ENCODE results near the gene ATP8B4.

GRCh38 chr15:50071551-50072258, 47.3 kb downstream of the ATP8B4 start:
- no peak for TF ChIP-seq CTCF (IDR thresholded peaks at IDR 0.05)
- TF ChIP-seq POLR2AphosphoS5 (IDR thresholded peaks at IDR 0.05): no peak
- TF ChIP-seq EP300 (IDR thresholded peaks at IDR 0.05): no peak
- TF ChIP-seq POLR2A (IDR thresholded peaks at IDR 0.05): no peak

Measured in sigmoid colon (tissue), 4 donors.